Effector memory CD8-positive, alpha-beta T cell (primary cell): ENCODE results near the gene SNX25.
"Not testable (repeated sequence)": the region's sequence is repeated elsewhere in the genome, so short reads cannot be mapped to it uniquely, and the experiment has no call there.

Experiments used
- ATAC-seq: fragments of 150-1000 bp; cut with Tn5 transposase; replicated peaks from 2 replicates; pipeline ENCODE4 v1.10.0; 2021; ENCODE audit warnings: mild to moderate bottlenecking, moderate library complexity
- DNase-seq, 3 experiments: peaks; one replicate each; pipeline ENCODE4 v3.0.0; 2021
- H3K27ac Mint-ChIP-seq, 2 donors: one replicate each; pipeline ENCODE4 v1.8.0; 2022; ENCODE audit warnings: mild to moderate bottlenecking in 2 of 2, mixed read lengths in 2 of 2, moderate library complexity in 2 of 2
- H3K27me3 Mint-ChIP-seq, 2 donors: one replicate each; pipeline ENCODE4 v1.8.0; 2022; ENCODE audit warnings: mixed read lengths in 2 of 2
- H3K36me3 Mint-ChIP-seq: one replicate; pipeline ENCODE4 v1.8.0; 2022; ENCODE audit warnings: mild to moderate bottlenecking, moderate library complexity, mixed read lengths; ENCODE audit not compliant: insufficient read depth
- H3K4me1 Mint-ChIP-seq, 2 donors: one replicate each; pipeline ENCODE4 v1.8.0; 2022; ENCODE audit warnings: low read depth in 2 of 2, mixed read lengths in 2 of 2
- H3K4me3 Mint-ChIP-seq, 2 donors: one replicate each; pipeline ENCODE4 v1.8.0; 2022; ENCODE audit warnings: mild to moderate bottlenecking in 2 of 2, mixed read lengths in 2 of 2, moderate library complexity in 2 of 2
- H3K9me3 Mint-ChIP-seq, 2 donors: one replicate each; pipeline ENCODE4 v1.8.0; 2022; ENCODE audit warnings: mixed read lengths in 2 of 2

Gene SNX25

DNA sequence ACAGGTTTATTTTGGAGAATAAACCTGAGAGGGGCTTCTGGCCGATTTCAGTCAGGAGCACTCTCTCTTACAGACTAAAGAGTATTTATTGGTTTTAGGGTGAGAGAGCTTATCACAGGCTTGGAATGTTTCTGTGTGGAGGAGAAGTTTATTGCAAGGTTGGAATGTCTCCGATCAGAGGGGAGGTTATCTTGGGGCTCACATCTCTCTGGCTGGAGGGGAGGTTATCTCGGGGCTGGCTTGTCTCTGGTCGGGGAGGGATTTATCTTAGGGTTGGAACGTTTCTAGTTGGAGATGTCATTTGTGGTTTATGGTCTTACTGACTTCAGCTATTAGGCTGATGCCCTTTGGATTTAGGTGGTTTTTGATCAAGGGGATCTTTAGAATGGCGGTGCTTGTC, 115.0 kb downstream of the SNX25 start:
- H3K36me3 Mint-ChIP-seq, ATAC-seq, H3K27ac Mint-ChIP-seq, H3K4me1 Mint-ChIP-seq, DNase-seq, H3K4me3 Mint-ChIP-seq, H3K27me3 Mint-ChIP-seq, H3K9me3 Mint-ChIP-seq: not testable (repeated sequence)

DNA sequence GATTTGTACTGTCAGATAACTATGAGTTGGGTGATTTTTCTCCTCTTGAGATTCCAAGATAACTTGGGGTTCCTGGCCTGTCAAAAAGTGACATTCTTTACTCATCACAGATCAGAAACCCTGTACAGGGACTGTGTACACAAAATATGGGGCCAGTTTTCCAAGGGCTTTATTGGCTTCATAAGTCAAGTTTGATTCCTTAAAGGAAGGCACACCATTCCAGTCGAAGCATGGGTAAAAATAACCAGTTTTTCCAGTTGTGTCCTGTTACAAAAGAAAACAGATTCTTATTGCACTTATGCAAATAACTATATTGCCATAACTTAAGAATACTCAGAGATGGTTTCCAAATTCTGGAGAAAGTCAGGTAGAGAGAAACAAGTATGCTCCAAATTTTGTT, 116.3 kb downstream of the SNX25 start:
- not testable (repeated sequence) for H3K9me3 Mint-ChIP-seq, H3K27me3 Mint-ChIP-seq, H3K4me3 Mint-ChIP-seq, ATAC-seq, DNase-seq, H3K27ac Mint-ChIP-seq, H3K36me3 Mint-ChIP-seq, H3K4me1 Mint-ChIP-seq

DNA sequence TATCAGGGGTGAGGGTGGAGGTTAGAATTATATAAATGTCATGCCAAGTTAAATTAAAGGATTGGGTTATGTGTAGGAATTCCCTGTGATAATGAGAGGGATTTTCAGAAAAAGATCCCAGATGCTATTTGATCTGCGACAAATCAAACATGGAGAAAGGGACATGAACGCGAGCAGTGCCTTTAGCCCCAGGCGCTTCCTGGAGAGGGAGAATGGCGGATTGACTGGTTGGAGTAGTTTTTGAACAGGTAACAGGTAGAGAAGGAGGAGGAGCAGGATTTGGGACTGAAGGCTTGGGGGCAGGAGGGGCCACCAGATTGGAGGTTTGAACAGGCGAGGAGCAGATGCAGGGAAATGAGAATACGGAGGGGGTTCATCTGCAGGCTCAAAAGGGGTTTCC, 119.2 kb downstream of the SNX25 start:
- no peak for ATAC-seq
- H3K36me3 Mint-ChIP-seq: peaks cover 3% of the 10 kb centered on the region
- no peak overlapping the region for H3K27ac Mint-ChIP-seq
- no peaks in the 10 kb centered on the region for H3K9me3 Mint-ChIP-seq
- H3K4me1 Mint-ChIP-seq: peaks cover 7 to 8% of the 10 kb centered on the region in 2 donors
- no peaks in the 10 kb centered on the region for H3K27me3 Mint-ChIP-seq
- H3K4me3 Mint-ChIP-seq: no peak overlapping the region
- DNase-seq: no peak

DNA sequence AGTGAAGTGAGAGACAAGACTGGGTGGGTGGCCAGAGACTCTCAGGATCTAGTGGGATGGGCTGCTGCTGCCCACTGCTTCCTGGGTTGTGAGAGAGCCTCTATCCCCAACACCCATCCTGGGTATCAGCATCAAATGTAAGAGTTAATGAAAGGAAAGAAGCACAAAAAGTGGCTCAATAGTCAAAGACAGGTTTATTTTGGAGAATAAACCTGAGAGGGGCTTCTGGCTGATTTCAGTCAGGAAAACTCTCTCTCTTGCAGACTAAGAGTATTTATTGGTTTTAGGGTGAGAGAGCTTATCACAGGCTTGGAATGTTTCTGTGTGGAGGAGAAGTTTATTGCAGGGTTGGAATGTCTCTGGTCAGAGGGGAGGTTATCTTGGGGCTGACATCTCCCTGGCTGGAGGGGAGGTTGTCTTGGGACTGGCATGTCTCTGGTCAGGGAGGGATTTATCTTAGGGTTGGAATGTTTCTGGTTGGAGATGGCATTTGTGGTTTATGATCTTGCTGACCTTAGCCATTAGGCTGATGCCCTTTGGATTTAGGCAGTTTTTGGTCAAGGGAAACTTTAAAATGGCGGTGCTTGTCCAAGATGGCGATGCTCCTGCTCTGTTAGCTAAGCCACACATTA, 120.6 kb downstream of the SNX25 start:
- ATAC-seq, H3K9me3 Mint-ChIP-seq, H3K36me3 Mint-ChIP-seq, H3K4me1 Mint-ChIP-seq, H3K27me3 Mint-ChIP-seq, DNase-seq, H3K4me3 Mint-ChIP-seq: not testable (repeated sequence)
- peak overlapping the region in 1 of 2 donors; percentile 6 for H3K27ac Mint-ChIP-seq

DNA sequence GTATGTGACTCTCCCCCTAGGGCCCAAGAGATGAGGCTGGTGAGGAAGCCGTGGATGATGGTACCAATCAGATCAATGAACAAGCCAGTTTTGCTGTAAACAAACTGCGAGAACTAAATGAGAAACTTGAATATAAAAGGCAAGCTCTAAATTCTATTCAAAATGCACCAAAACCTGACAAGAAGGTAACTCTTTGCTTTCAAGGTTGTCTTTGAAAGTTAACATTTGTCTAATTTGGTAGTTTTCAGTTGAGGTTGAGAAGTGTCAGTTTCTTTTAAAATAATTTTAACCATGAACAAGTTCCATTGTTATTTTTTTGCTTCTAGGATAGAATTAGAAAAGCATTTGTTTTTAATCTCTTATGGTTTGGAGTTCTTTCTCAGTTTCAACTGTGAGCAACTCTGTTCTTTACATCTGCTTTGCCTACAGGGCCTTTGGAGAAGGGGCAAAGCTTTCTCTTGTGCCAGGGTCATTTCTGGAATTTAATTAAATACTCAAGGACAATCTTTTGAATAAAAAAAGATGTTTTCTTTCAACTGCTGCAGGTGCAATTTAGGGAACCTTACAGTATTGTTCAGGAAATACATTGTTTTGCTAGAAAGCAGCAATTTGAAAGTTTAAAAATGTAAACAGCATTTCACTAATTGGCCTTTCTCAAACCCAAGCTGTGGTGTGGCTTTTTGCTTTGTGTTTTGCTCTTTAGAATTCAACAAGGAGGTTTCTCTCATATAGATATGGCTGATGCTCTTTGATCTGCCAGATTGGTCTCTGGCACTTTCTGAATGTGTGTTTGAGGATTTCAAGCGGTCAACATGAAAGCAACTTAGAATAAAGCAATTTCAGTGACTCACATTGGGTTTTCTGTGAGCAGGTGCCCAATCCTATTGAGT, 123.4 kb downstream of the SNX25 start:
- Mint-ChIP-seq H3K27me3 (no peaks in the 10 kb centered on the region), H3K9me3 (no peaks in the 10 kb centered on the region), H3K4me1 (peaks cover 7 to 8% of the 10 kb centered on the region in 2 donors), H3K36me3 (peaks cover 4% of the 10 kb centered on the region), H3K27ac (peak overlapping the region in 1 of 2 donors; percentile 63), H3K4me3 (no peak overlapping the region)
- ATAC-seq (no peak), DNase-seq (no peak)

DNA sequence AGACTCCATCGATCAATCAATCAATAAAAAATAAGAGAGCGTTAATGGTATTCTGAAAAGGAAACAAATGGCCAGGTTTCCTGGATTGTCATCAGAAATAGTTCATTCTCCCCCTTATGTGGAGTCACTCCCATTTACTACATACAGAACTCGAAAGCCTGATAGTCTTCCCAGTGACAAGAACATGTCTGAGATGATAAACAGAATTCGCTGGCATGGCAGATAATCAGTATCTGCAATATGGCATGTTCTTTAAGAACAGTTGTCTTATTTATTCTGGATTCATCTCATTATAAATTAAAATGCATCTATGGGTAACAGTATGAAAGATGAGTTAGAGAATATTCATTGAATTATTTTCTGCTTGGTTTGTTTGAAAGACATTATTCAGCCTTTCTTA, 124.9 kb downstream of the SNX25 start:
- Mint-ChIP-seq H3K9me3 (no peaks in the 10 kb centered on the region), H3K4me3 (no peak overlapping the region), H3K36me3 (peaks cover 4% of the 10 kb centered on the region), H3K27ac (peak overlapping the region in 1 of 2 donors; percentile 46), H3K27me3 (no peaks in the 10 kb centered on the region), H3K4me1 (peaks cover 2 to 5% of the 10 kb centered on the region in 2 donors)
- ATAC-seq: no peak
- no peak for DNase-seq

DNA sequence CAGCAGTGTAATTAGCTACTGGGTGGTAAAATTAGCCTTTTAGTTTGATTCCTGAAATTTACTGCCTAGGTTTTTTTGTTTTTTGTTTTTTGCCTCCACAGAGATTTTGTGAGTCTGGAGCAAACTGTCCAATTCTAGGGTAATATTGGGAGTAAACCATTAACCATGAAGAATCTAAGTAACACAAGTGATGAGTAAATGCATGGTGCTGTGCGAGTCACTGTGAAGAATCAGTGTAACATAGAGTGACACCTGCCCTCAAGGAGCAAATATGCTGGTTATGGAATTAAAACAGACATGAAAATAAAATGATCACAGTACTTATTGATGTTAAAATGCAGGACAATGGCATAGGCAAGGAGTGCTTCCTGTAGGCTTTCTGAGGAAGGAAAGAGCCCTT, 126.2 kb downstream of the SNX25 start:
- no peaks in the 10 kb centered on the region for H3K9me3 Mint-ChIP-seq
- H3K27me3 Mint-ChIP-seq: no peaks in the 10 kb centered on the region
- H3K4me3 Mint-ChIP-seq: no peak overlapping the region
- no peak overlapping the region for H3K27ac Mint-ChIP-seq
- H3K36me3 Mint-ChIP-seq: peaks cover 4% of the 10 kb centered on the region
- H3K4me1 Mint-ChIP-seq: no peaks in the 10 kb centered on the region
- DNase-seq (no peak), ATAC-seq (no peak)

DNA sequence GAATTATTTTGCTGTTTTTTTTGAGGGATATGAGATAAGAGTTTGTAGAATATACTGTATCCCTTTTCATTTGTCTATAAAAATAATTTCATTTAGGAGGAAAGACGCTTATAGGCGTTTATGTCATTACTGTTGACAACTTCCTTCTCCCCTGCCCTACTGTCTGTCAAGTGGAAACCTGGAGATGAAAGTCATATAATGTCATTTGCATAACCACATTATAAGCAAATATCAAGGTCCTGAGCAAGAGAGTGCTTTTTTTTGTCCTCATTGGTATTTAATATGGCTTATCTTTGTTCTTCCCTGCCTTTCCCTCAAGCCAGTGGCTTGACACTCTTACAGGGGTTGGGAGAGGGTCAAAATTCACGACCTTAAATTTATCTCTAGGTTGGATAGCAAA, 130.5 kb downstream of the SNX25 start:
- no peak for ATAC-seq
- H3K27ac Mint-ChIP-seq: no peak overlapping the region
- no peaks in the 10 kb centered on the region for H3K27me3 Mint-ChIP-seq

DNA sequence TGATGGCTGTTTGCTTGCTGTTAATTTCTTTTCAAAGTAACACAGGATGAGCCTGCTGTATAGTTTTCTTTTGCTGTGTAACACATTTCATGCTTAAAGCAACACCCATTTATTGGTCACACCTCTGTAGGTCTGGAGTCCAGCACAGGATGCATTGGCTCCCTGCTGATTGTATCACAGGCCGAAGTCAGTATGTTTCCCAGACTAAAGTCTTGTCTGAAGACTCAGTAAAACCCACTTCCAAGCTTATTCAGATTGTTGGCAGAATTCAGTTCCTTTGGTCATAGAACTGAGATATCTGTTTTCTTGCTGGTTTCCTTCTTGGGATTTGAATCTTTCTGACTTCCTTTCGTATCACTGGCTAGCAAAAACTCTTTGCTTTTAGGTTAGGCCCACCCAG, 132.0 kb downstream of the SNX25 start:
- Mint-ChIP-seq H3K27me3 (no peaks in the 10 kb centered on the region), H3K27ac (peak overlapping the region; percentile 20 to 67), H3K4me3 (peak overlapping the region in 1 of 2 donors; percentile 71), H3K4me1 (peaks cover 19 to 33% of the 10 kb centered on the region in 2 donors), H3K36me3 (peaks cover 9% of the 10 kb centered on the region), H3K9me3 (no peaks in the 10 kb centered on the region)
- DNase-seq: no peak
- peak; percentile 36 for ATAC-seq

More for the DNA sequence above, 130.5 kb downstream of the SNX25 start:
- H3K4me3 Mint-ChIP-seq: no peak overlapping the region
- no peak for DNase-seq
- peaks cover 9% of the 10 kb centered on the region for H3K36me3 Mint-ChIP-seq
- no peaks in the 10 kb centered on the region for H3K9me3 Mint-ChIP-seq
- H3K4me1 Mint-ChIP-seq: peaks cover 19 to 29% of the 10 kb centered on the region in 2 donors

DNA sequence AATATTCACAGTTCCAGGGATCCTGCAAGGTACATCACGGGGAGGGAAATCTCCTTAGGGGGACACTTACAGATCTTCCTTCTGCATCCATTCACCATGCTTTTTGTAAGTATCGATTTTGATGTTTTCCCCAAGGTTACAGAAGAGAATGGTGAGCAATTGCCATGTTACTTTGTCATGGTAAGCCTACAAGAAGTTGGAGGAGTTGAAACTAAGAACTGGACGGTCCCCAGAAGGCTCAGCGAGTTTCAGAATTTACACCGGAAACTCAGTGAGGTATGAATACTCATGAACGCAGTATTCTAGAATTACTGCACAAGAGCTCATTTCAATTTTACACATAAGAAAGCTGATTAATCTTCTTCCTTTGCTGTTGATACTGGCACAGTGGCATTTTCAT, 132.4 kb downstream of the SNX25 start:
- DNase-seq (no peak), ATAC-seq (peak; percentile 39)
- Mint-ChIP-seq H3K36me3 (peaks cover 12% of the 10 kb centered on the region), H3K4me1 (peaks cover 19 to 33% of the 10 kb centered on the region in 2 donors), H3K27me3 (no peaks in the 10 kb centered on the region), H3K9me3 (no peaks in the 10 kb centered on the region), H3K4me3 (peak overlapping the region in 1 of 2 donors; percentile 71), H3K27ac (peak overlapping the region; percentile 20 to 67)

DNA sequence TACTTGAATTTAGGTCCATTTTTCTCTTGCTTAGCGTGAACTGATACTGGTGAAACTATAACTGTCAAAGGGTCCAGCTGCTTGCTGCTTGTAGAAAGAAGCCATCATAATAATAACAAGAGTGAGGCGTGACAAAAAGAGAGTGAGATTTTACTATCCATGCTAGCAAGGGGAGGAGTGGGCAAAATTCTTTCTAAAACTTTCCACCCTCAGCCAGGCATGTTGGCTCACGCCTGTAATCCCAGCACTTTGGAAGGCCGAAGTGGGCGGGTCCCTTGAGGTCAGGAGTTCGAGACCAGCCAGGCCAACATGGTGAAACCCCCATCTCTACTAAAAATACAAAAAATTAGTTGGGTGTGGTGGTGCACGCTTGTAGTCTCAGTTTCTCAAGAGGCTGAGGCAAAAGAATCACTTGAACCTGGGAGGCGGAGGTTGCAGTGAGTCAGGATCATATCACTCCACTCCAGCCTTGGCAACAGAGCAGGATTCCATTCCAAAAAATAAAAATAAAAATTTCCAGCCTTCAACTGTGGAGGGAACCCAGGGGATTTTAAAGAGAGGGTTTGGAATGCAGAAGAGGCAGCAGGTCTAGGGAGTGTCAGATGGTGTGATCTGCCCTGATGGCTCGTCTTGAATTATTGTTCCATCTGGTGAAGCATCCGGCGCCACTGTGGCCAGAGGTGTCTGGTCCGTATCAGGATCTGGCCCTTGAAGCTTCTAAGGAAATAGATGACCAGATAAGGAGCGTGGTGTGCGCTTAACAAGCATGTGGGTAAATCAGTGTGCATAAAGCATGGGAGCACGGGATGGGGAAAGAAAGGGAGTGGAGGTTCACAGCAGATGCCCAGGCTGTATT, 134.6 kb downstream of the SNX25 start:
- peaks cover 19 to 33% of the 10 kb centered on the region in 2 donors for H3K4me1 Mint-ChIP-seq
- peak overlapping the region in 1 of 2 donors; percentile 22 for H3K4me3 Mint-ChIP-seq
- H3K27ac Mint-ChIP-seq: peak overlapping the region; percentile 17 to 87
- ATAC-seq (no peak), DNase-seq (no peak)
- H3K9me3 Mint-ChIP-seq: no peaks in the 10 kb centered on the region
- peaks cover 19% of the 10 kb centered on the region for H3K36me3 Mint-ChIP-seq
- H3K27me3 Mint-ChIP-seq: no peaks in the 10 kb centered on the region

DNA sequence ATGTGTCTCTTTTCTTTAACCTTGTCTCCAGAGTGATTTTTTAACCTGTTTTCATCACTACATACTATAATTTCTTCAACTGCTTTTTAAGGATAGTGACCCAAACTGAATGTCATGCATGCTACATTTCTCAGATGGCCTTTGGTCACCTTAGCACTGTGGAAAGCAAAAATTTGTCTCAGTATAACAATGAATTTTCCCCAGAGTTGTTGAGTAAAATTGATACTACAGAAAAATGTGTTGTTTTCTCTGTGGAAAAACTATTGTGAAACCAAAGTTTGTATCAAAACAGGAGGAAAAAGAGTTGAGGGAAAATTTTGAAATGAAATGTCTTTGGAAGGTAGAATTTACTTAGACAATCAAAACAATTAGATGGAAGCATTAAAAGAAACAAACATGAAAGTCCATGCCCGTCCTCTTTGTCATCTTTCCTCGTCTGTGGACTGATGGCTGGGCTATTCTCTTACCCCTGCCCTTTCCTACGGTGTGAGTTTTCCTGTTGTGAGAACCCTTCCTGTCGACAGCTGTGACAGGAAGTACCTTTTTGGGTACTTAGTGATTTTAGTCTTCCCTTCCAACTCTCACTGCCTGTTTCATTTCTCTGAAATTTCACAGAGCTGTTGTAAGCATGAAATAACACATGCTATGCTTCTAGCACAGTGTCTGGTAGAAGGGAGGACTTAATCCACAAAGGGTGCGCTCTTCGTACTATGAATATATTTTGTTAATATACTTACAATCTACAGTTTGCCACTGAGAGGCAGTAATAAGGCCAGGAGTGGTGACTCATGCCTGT, 135.5 kb downstream of the SNX25 start:
- H3K4me1 Mint-ChIP-seq: peaks cover 19 to 33% of the 10 kb centered on the region in 2 donors
- peaks cover 19% of the 10 kb centered on the region for H3K36me3 Mint-ChIP-seq
- H3K27me3 Mint-ChIP-seq: no peaks in the 10 kb centered on the region
- peak overlapping the region; percentile 9 to 87 for H3K27ac Mint-ChIP-seq
- ATAC-seq: no peak
- H3K9me3 Mint-ChIP-seq: no peaks in the 10 kb centered on the region
- DNase-seq: no peak
- H3K4me3 Mint-ChIP-seq: peak overlapping the region in 1 of 2 donors; percentile 22
